OCI-LY3 (cell line): ENCODE data around the gene SMYD3.
A peak's percentile ranks its signal among the peaks of the same experiment; 100 is the strongest.

Experiments used
- H2AFZ ChIP-seq: fragments of 200-600, 300-600 bp; shearing (Covaris generic); 2 replicates; pipeline ENCODE4 v1.6.0; 2014; ENCODE audit warnings: antibody characterized with exemption, low read depth, low read length
- H3K27ac ChIP-seq: fragments of 200-600, 300-600 bp; sonication (generic); 2 replicates; pipeline ENCODE4 v1.5.1; 2014; ENCODE audit warnings: mild to moderate bottlenecking, low read length, moderate library complexity, mixed read lengths
- H3K27me3 ChIP-seq: fragments of 200-600, 300-600 bp; sonication (generic); 2 replicates; pipeline ENCODE4 v1.6.1; 2014; ENCODE audit warnings: low read depth, low read length, mixed read lengths
- H3K36me3 ChIP-seq: fragments of 200-600, 300-600 bp; sonication (generic); replicated peaks from 2 replicates; pipeline ENCODE3; 2014; ENCODE audit warnings: low read depth, low read length, mixed read lengths
- H3K4me1 ChIP-seq: fragments of 300-600, 200-600 bp; sonication (generic); 2 replicates; pipeline ENCODE4 v1.6.1; 2014; ENCODE audit warnings: low read length, mixed read lengths
- H3K4me2 ChIP-seq: fragments of 200-600, 300-600 bp; sonication (generic); 2 replicates; pipeline ENCODE4 v1.6.1; 2014; ENCODE audit warnings: low read length, mixed read lengths
- H3K4me3 ChIP-seq: fragments of 300-600, 200-600 bp; sonication (generic); 2 replicates; pipeline ENCODE4 v1.5.1; 2014; ENCODE audit warnings: antibody characterized with exemption, mild to moderate bottlenecking, low read length, moderate library complexity
- H3K79me2 ChIP-seq: fragments of 300-600, 200-600 bp; shearing (Covaris generic); 2 replicates; pipeline ENCODE4 v1.6.1; 2014; ENCODE audit warnings: mild to moderate bottlenecking, low read length, mixed read lengths
- H3K9ac ChIP-seq: fragments of 300-600, 200-600 bp; shearing (Covaris generic); 2 replicates; pipeline ENCODE4 v1.6.0; 2014; ENCODE audit warnings: mild to moderate bottlenecking, low read length, moderate library complexity
- H3K9me3 ChIP-seq: fragments of 200-600, 300-600 bp; shearing (Covaris generic); 2 replicates; pipeline ENCODE4 v1.6.1; 2014; ENCODE audit warnings: low read length, mixed read lengths; ENCODE audit not compliant: insufficient read depth
- H4K20me1 ChIP-seq: fragments of 200-600, 300-600 bp; sonication (generic); 2 replicates; pipeline ENCODE4 v1.6.1; 2016; ENCODE audit warnings: low read length, mixed read lengths; ENCODE audit not compliant: insufficient read depth
- CTCF ChIP-seq: fragments of 200-600, 300-600 bp; sonication (generic); IDR thresholded peaks from 2 replicates; pipeline ENCODE4 v1.5.1; 2014; ENCODE audit warnings: antibody characterized with exemption, low read length, low read depth
- EZH2phosphoT487 ChIP-seq: fragments of 200-600 bp; shearing (Covaris generic); IDR thresholded peaks from 2 replicates; pipeline ENCODE4 v1.6.1; 2018; ENCODE audit warnings: antibody characterized with exemption, mixed run types, low read depth

Gene SMYD3

GRCh38 chr1:246117066-246117791 lies 389.9 kb downstream of the SMYD3 start:
- no peaks in the 10 kb centered on the region for H4K20me1 ChIP-seq
- H2AFZ ChIP-seq: peak overlapping the region; percentile 11
- peak overlapping the region; percentile 59 for H3K4me2 ChIP-seq
- H3K4me3 ChIP-seq: peak overlapping the region; percentile 60
- H3K36me3 ChIP-seq: no peaks in the 10 kb centered on the region
- TF ChIP-seq CTCF: peak; percentile 61
- TF ChIP-seq EZH2phosphoT487: no peak
- peak overlapping the region; percentile 39 for H3K9ac ChIP-seq
- peak overlapping the region; percentile 56 for H3K27ac ChIP-seq
- H3K27me3 ChIP-seq: no peaks in the 10 kb centered on the region
- peaks cover 28% of the 10 kb centered on the region for H3K4me1 ChIP-seq
- no peaks in the 10 kb centered on the region for H3K9me3 ChIP-seq
- no peaks in the 10 kb centered on the region for H3K79me2 ChIP-seq

- peaks cover 4% of the 10 kb centered on the region; the same call in 1 of the 2 replicates for H3K9me3 ChIP-seq
- no peak overlapping the region for H3K9ac ChIP-seq
- H3K36me3 ChIP-seq: no peaks in the 10 kb centered on the region
- H4K20me1 ChIP-seq: no peaks in the 10 kb centered on the region
- no peak overlapping the region for H3K4me2 ChIP-seq
- H3K27me3 ChIP-seq: no peaks in the 10 kb centered on the region
- no peak overlapping the region for H2AFZ ChIP-seq
- H3K27ac ChIP-seq: no peak overlapping the region
- no peak overlapping the region for H3K4me3 ChIP-seq
- no peak for TF ChIP-seq CTCF
- TF ChIP-seq EZH2phosphoT487: no peak
- peaks cover 22% of the 10 kb centered on the region for H3K4me1 ChIP-seq
- no peaks in the 10 kb centered on the region for H3K79me2 ChIP-seq
Measured at GRCh38 chr1:246114369-246114768, 392.7 kb downstream of the SMYD3 start.

- Histone ChIP-seq H3K9ac (no peak overlapping the region), H3K9me3 (peaks cover 4% of the 10 kb centered on the region; the same call in 1 of the 2 replicates), H3K4me1 (peaks cover 22% of the 10 kb centered on the region), H2AFZ (no peak overlapping the region), H3K4me3 (no peak overlapping the region), H3K79me2 (no peaks in the 10 kb centered on the region), H3K27ac (no peak overlapping the region), H3K36me3 (no peaks in the 10 kb centered on the region), H3K4me2 (no peak overlapping the region), H3K27me3 (no peaks in the 10 kb centered on the region), H4K20me1 (no peaks in the 10 kb centered on the region)
- no peak for TF ChIP-seq EZH2phosphoT487
- TF ChIP-seq CTCF: no peak
Measured at GRCh38 chr1:246113555-246114095, 393.5 kb downstream of the SMYD3 start.

- no peak overlapping the region for H2AFZ ChIP-seq
- H3K4me2 ChIP-seq: no peak overlapping the region
- no peaks in the 10 kb centered on the region for H4K20me1 ChIP-seq
- no peak overlapping the region for H3K4me3 ChIP-seq
- no peak overlapping the region for H3K27ac ChIP-seq
- H3K4me1 ChIP-seq: peaks cover 8% of the 10 kb centered on the region
- no peak overlapping the region for H3K9ac ChIP-seq
- H3K36me3 ChIP-seq: no peaks in the 10 kb centered on the region
- H3K9me3 ChIP-seq: peaks cover 4% of the 10 kb centered on the region; the same call in 1 of the 2 replicates
- no peaks in the 10 kb centered on the region for H3K27me3 ChIP-seq
- H3K79me2 ChIP-seq: no peaks in the 10 kb centered on the region
- TF ChIP-seq EZH2phosphoT487: no peak
- no peak for TF ChIP-seq CTCF
Measured at GRCh38 chr1:246111570-246111969, 395.5 kb downstream of the SMYD3 start.
